ENCODE results near the gene SAFB. TPM values are rescaled to one million over a fixed set of nuclear protein-coding genes. Genes with fewer than 3 reads are reported as not detected.

Gene SAFB
- total RNA-seq, 1 experiment from 2014 or later: 83.0 TPM

- CTCF ChIA-PET: no interaction called here
Observed at GRCh38 chr19:5678071-5678718, 55.3 kb downstream of the SAFB start.

More at GRCh38 chr19:5678071-5678718, 55.3 kb downstream of the SAFB start:
- intact Hi-C loops (cut with micrococcal nuclease; ENCODE audit: unreplicated experiment): no loop called here
- no peak overlapping the region for H3K4me3 ChIP-seq (ENCODE audit: low read depth in 2 of 2, low read length in 2 of 2)
- ATAC-seq: no peak
- H3K27me3 ChIP-seq (ENCODE audit: control insufficient read depth, insufficient read depth, low read length): no peaks in the 10 kb centered on the region
- no peak for DNase-seq (ENCODE audit: low read depth, low spot score)
- TF ChIP-seq CTCF (IDR thresholded peaks at IDR 0.05) (no peak), TCF7L2 (IDR thresholded peaks at IDR 0.05; ENCODE audit: low read depth, low read length) (no peak), REST (IDR thresholded peaks at IDR 0.05; ENCODE audit: insufficient read depth in 1 of 2, low read depth in 2 of 2, low read length in 1 of 2) (no peak), POLR2AphosphoS5 (IDR thresholded peaks at IDR 0.05; ENCODE audit: low read depth, low read length) (no peak), SIN3A (IDR thresholded peaks at IDR 0.05; ENCODE audit: borderline replicate concordance, insufficient read depth, low read depth, low read length) (no peak)
- H3K36me3 ChIP-seq (ENCODE audit: control insufficient read depth, insufficient read depth, low read length): peaks cover 5% of the 10 kb centered on the region; the same call in 1 of the 2 replicates
- no peak overlapping the region for H3K27ac ChIP-seq (ENCODE audit: low read length)
- BruUV-seq (replicated peaks): no TSS peak
- in situ Hi-C loops (cut with HindIII; ENCODE audit: low pct_unique_long_range_greater_than_20kb, low sequenced_read_pairs): no loop called here
- no peaks in the 10 kb centered on the region for H3K9me3 ChIP-seq (ENCODE audit: control insufficient read depth, insufficient read depth, low read depth, low read length)
- no peaks in the 10 kb centered on the region for H3K4me1 ChIP-seq (ENCODE audit: control insufficient read depth, insufficient read depth, low read length)
- POLR2A ChIA-PET: no interaction called here

All from Panc1 (cell line).